ENCODE results near the gene ST7.

- no peak for TF ChIP-seq CSRNP3 (CRISPR knock-in tag; IDR thresholded peaks at IDR 0.05)
- no peak for TF ChIP-seq RARB (CRISPR knock-in tag; IDR thresholded peaks at IDR 0.05)
- TF ChIP-seq PATZ1 (CRISPR knock-in tag; IDR thresholded peaks at IDR 0.05; ENCODE audit: borderline replicate concordance): no peak
- TF ChIP-seq ZNF8 (CRISPR knock-in tag; IDR thresholded peaks at IDR 0.05): no peak
- no peak for TF ChIP-seq CREB5 (CRISPR knock-in tag; IDR thresholded peaks at IDR 0.05; ENCODE audit: low read depth)
- TF ChIP-seq CSDC2 (CRISPR knock-in tag; IDR thresholded peaks at IDR 0.05): no peak; the same call in 1 of the 2 replicates
- TF ChIP-seq BACH2 (CRISPR knock-in tag; IDR thresholded peaks at IDR 0.05; ENCODE audit: borderline replicate concordance): no peak
- TF ChIP-seq ARNTL (CRISPR knock-in tag; IDR thresholded peaks at IDR 0.05; ENCODE audit: borderline replicate concordance, low read depth): no peak
- no peak for TF ChIP-seq PPARA (CRISPR knock-in tag; IDR thresholded peaks at IDR 0.05; ENCODE audit: borderline replicate concordance)
- TF ChIP-seq ZFP30 (CRISPR knock-in tag; IDR thresholded peaks at IDR 0.05): no peak
Measured at GRCh38 chr7:117140921-117141320, 187.6 kb downstream of the ST7 start.

Data from SK-N-SH treated with all-trans-retinoic acid at 6 μM for 48 hours (cell line).